ENCODE measurements around the gene GPBP1. TPM values are rescaled to one million over a fixed set of nuclear protein-coding genes. Genes with fewer than 3 reads are reported as not detected.

The GPBP1 gene
- total RNA-seq, 6 donors from 2014 or later = 50.0 to 131 (median 55.3) TPM

DNA sequence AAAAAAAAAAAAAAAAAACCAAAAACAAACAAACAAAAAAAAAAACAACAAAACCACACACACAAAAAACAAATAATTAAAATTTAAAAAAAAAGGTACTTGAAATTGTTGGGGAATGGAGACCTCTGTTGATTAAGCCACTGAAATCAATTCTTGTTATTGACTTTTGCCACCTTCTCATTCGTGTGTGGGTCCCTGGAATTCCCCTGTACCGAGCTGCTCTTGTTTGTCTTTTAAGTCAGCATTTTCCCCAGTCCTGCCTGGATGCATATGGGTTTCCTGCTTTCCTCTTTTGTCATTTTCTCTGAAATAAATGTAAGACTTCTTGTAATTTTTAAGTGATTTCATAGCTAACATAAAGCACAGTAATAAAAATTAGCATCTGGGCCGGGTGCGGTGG is 45.5 kb downstream of the GPBP1 start:
- H3K27me3 ChIP-seq = no peaks in the 10 kb centered on the region
- H3K4me3 ChIP-seq = no peak overlapping the region
- peaks cover 0 to 22% (median 17%) of the 10 kb centered on the region in 4 donors for H3K4me1 ChIP-seq
- ATAC-seq (ENCODE audit: low FRiP score in 2 of 2) = no peak
- TF ChIP-seq EP300 (IDR thresholded peaks at IDR 0.05) = no peak
- TF ChIP-seq, protein P1, sequence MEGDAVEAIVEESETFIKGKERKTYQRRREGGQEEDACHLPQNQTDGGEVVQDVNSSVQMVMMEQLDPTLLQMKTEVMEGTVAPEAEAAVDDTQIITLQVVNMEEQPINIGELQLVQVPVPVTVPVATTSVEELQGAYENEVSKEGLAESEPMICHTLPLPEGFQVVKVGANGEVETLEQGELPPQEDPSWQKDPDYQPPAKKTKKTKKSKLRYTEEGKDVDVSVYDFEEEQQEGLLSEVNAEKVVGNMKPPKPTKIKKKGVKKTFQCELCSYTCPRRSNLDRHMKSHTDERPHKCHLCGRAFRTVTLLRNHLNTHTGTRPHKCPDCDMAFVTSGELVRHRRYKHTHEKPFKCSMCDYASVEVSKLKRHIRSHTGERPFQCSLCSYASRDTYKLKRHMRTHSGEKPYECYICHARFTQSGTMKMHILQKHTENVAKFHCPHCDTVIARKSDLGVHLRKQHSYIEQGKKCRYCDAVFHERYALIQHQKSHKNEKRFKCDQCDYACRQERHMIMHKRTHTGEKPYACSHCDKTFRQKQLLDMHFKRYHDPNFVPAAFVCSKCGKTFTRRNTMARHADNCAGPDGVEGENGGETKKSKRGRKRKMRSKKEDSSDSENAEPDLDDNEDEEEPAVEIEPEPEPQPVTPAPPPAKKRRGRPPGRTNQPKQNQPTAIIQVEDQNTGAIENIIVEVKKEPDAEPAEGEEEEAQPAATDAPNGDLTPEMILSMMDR (IDR thresholded peaks at IDR 0.05) = no peak
- TF ChIP-seq POLR2A (IDR thresholded peaks at IDR 0.05) = no peak
- DNase-seq = no peak
- WGBS, 2 donors = 60 to 68% methylated on average over 4 of the region's 4 CpGs
- no peak overlapping the region for H3K27ac ChIP-seq
- H3K36me3 ChIP-seq = peaks cover 4 to 27% (median 17%) of the 10 kb centered on the region in 4 donors
- no peaks in the 10 kb centered on the region for H3K9me3 ChIP-seq

DNA sequence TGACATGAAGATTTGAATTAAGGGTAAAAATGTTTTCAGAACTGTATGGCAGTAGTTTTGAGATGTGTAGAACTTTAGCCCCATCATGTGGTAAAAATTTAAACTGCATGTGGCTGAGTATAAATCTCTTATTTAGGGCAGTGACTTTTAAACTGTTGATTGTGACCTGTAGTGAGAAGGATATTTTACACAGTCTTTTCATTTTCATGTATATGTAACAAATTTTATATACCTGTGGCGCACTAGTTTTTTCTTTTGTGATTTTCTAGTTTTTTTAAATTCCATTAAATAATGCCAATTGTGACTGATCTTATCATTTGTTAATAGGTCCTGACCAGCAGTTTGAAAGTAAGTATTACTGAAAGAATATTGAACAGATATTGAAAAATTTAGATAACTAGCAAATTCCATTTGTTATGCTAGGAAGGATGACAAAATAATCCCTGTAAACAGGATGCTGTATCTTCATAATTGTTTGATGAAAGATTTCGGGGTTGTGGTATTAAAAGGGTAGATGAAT is 47.2 kb downstream of the GPBP1 start:
- TF ChIP-seq EP300 (IDR thresholded peaks at IDR 0.05) (no peak), POLR2A (IDR thresholded peaks at IDR 0.05) (no peak), POLR2AphosphoS5 (IDR thresholded peaks at IDR 0.05) (no peak)
- TF ChIP-seq, protein P1 (IDR thresholded peaks at IDR 0.05) = peak; percentile 79 to 94 (median 86)
- 74 to 93% methylated on average over 2 of the region's 2 CpGs for WGBS, 2 donors
- peak; percentile 81 to 87 for ATAC-seq (ENCODE audit: low FRiP score in 2 of 2)

DNA sequence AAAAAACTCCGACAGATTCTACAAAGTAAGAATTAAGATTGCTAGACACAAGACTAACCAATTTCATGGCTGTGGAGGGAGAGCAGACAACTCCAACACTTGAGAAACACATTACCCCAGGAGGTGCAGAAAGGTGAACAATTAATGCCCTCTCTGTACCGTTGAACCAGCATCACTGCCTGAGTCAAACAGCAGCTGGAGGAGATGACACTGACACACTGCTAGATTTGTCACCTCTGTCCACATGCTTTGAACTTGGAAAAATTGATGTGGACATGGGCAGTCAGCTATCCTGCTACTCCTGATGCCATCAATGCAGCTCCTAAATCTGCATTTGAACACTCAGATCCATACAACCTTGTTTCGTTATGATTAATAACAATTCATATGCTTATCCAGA is 51.7 kb downstream of the GPBP1 start:
- Histone ChIP-seq H3K4me1 (peaks cover 0 to 7% (median 1%) of the 10 kb centered on the region in 4 donors), H3K36me3 (no peaks in the 10 kb centered on the region), H3K9me3 (no peaks in the 10 kb centered on the region), H3K27ac (no peak overlapping the region), H3K27me3 (no peaks in the 10 kb centered on the region), H3K4me3 (no peak overlapping the region)
- TF ChIP-seq EP300 (IDR thresholded peaks at IDR 0.05) (no peak), POLR2A (IDR thresholded peaks at IDR 0.05) (no peak), POLR2AphosphoS5 (IDR thresholded peaks at IDR 0.05) (no peak)
- TF ChIP-seq, protein P1 (IDR thresholded peaks at IDR 0.05) = no peak
- WGBS, 2 donors = 80 to 87% methylated on average over 3 of the region's 3 CpGs
- DNase-seq = no peak
- peak in 1 of 2 donors; percentile 22 for ATAC-seq (ENCODE audit: low FRiP score in 2 of 2)

More for the DNA sequence above, 47.2 kb downstream of the GPBP1 start:
- H3K9me3 ChIP-seq = no peaks in the 10 kb centered on the region
- H3K27ac ChIP-seq = no peak overlapping the region
- DNase-seq = no peak
- H3K4me1 ChIP-seq = peaks cover 0 to 12% (median 10%) of the 10 kb centered on the region in 4 donors
- H3K36me3 ChIP-seq = peaks cover 0 to 11% (median 2%) of the 10 kb centered on the region in 4 donors
- no peak overlapping the region for H3K4me3 ChIP-seq
- no peaks in the 10 kb centered on the region for H3K27me3 ChIP-seq

DNA sequence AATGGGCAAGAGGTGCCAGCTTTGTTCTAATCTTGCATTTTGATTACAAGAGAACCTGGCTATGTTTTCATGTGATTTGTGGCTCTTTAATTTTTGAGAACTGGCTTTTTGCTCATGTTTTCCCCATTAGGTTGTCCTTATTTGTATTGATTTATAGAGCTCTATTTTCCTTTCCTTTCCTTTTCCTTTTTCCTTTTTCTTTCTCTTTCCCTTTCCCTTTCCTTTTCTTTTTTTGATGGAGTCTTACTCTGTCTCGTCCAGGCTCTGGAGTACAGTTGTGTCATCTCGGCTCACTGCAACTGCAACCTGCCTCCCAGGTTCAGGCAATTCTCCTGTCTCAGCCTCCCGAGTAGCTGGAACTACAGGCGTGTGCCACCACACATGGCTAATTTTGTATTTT is 55.5 kb downstream of the GPBP1 start:
- H3K4me3 ChIP-seq = no peak overlapping the region
- ATAC-seq (ENCODE audit: low FRiP score in 2 of 2) (no peak), DNase-seq (no peak)
- H3K27ac ChIP-seq = no peak overlapping the region
- 93 to 95% methylated on average over 4 of the region's 4 CpGs for WGBS, 2 donors
- peaks cover 5 to 31% (median 13%) of the 10 kb centered on the region in 4 donors for H3K36me3 ChIP-seq
- TF ChIP-seq, protein P1 (IDR thresholded peaks at IDR 0.05) = no peak
- TF ChIP-seq POLR2AphosphoS5 (IDR thresholded peaks at IDR 0.05) = no peak
- TF ChIP-seq POLR2A (IDR thresholded peaks at IDR 0.05) = no peak
- TF ChIP-seq EP300 (IDR thresholded peaks at IDR 0.05) = no peak
- no peaks in the 10 kb centered on the region for H3K27me3 ChIP-seq
- H3K9me3 ChIP-seq = no peaks in the 10 kb centered on the region
- H3K4me1 ChIP-seq = peaks cover 0 to 3% (median 3%) of the 10 kb centered on the region in 4 donors

DNA sequence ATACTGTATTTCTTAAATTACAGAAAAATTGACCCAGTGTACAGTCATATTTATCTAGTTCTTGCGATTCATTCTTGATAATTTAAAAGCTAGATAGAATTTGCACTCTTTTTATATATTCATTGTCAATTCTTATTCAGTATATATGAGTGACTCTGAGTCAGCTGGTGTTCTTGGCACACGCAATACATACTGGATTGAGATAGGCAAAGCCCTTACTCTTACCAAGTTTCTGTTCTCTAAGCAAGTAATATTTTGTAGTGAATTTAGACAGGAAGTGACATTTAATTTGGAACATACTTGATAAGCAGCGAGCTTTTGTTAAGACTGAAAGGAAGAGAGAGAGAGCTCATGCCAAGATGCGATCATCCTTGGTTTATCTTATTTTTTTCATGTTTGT is 57.7 kb downstream of the GPBP1 start:
- DNase-seq (no peak), ATAC-seq (ENCODE audit: low FRiP score in 2 of 2) (no peak)
- Histone ChIP-seq H3K9me3 (no peaks in the 10 kb centered on the region), H3K4me3 (no peak overlapping the region), H3K27ac (peak overlapping the region in 1 of 4 donors; percentile 62), H3K4me1 (peaks cover 0 to 3% (median 3%) of the 10 kb centered on the region in 4 donors), H3K36me3 (peaks cover 12 to 44% (median 14%) of the 10 kb centered on the region in 4 donors), H3K27me3 (no peaks in the 10 kb centered on the region)
- 74 to 77% methylated on average over 4 of the region's 4 CpGs for WGBS, 2 donors
- TF ChIP-seq POLR2A (IDR thresholded peaks at IDR 0.05) (no peak), POLR2AphosphoS5 (IDR thresholded peaks at IDR 0.05) (no peak), EP300 (IDR thresholded peaks at IDR 0.05) (no peak)
- TF ChIP-seq, protein P1 (IDR thresholded peaks at IDR 0.05) = no peak
